ENCODE data around the gene CD3D. TPM values are rescaled to one million over a fixed set of nuclear protein-coding genes. Genes with fewer than 3 reads are reported as not detected.
A peak's percentile ranks its signal among the peaks of the same experiment; 100 is the strongest.

CD3D gene
- total and polyA plus RNA-seq, 3 experiments from 2014 or later, result 426 to 1,253 (median 438) TPM

- H3K4me1 ChIP-seq (ENCODE audit: insufficient read depth, low read length), result peaks cover 80% of the 10 kb centered on the region
- ChIA-PET CTCF (interaction anchor here (0.7 kb wide), 1 partner anchor 29 kb away, joined by 3 read pairs; no protein-coding TSS in a partner anchor), POLR2A (interaction anchor here (0.6 kb wide), 2 partner anchors 93 to 346 kb away, joined by 3 read pairs; no protein-coding TSS in a partner anchor)
- H3K4me3 ChIP-seq (ENCODE audit: low read length), result peak overlapping the region; percentile 17
- peak overlapping the region; percentile 78 to 94 (median 88) for H3K27ac Mint-ChIP-seq
- no peak for DNase-seq
- H3K4me3 Mint-ChIP-seq, result peak overlapping the region in 5 of 7 donors; percentile 6 to 46 (median 24)
- H3K36me3 Mint-ChIP-seq, result peaks cover 16 to 28% (median 22%) of the 10 kb centered on the region in 3 donors
- H3K36me3 ChIP-seq (ENCODE audit: insufficient read depth, low read length), result peaks cover 17% of the 10 kb centered on the region
- H3K27me3 Mint-ChIP-seq, result no peaks in the 10 kb centered on the region
- H3K27ac ChIP-seq (ENCODE audit: low read depth, low read length), result peak overlapping the region; percentile 10
- peaks cover 78 to 96% (median 91%) of the 10 kb centered on the region in 3 donors for H3K4me1 Mint-ChIP-seq
- no peaks in the 10 kb centered on the region for H3K9me3 Mint-ChIP-seq
- no peaks in the 10 kb centered on the region for H3K27me3 ChIP-seq (ENCODE audit: insufficient read depth, low read length, poor library complexity, severe bottlenecking)
- H3K9me3 ChIP-seq (ENCODE audit: low read length), result no peaks in the 10 kb centered on the region
Observed at GRCh38 chr11:118318581-118319336, 23.7 kb downstream of the CD3D start.

GRCh38 chr11:118318124-118318523, 24.4 kb downstream of the CD3D start:
- H3K4me3 Mint-ChIP-seq, result peak overlapping the region in 3 of 7 donors; percentile 20 to 53 (median 41)
- DNase-seq, result no peak
- peaks cover 76 to 95% (median 91%) of the 10 kb centered on the region in 3 donors for H3K4me1 Mint-ChIP-seq
- Histone ChIP-seq H3K4me3 (ENCODE audit: low read length) (no peak overlapping the region), H3K36me3 (ENCODE audit: insufficient read depth, low read length) (peaks cover 23% of the 10 kb centered on the region), H3K27ac (ENCODE audit: low read depth, low read length) (no peak overlapping the region), H3K9me3 (ENCODE audit: low read length) (no peaks in the 10 kb centered on the region), H3K27me3 (ENCODE audit: insufficient read depth, low read length, poor library complexity, severe bottlenecking) (no peaks in the 10 kb centered on the region), H3K4me1 (ENCODE audit: insufficient read depth, low read length) (peaks cover 86% of the 10 kb centered on the region)
- H3K27ac Mint-ChIP-seq, result peak overlapping the region; percentile 83 to 92 (median 90)
- POLR2A ChIA-PET, result interaction anchor here (0.6 to 1.0 kb wide), 3 partner anchors 92 to 345 kb away, joined by 3 read pairs; no protein-coding TSS in a partner anchor
- no peaks in the 10 kb centered on the region for H3K9me3 Mint-ChIP-seq
- H3K36me3 Mint-ChIP-seq, result peaks cover 18 to 34% (median 21%) of the 10 kb centered on the region in 3 donors
- CTCF ChIA-PET, result interaction anchor here (0.7 kb wide), 1 partner anchor 28 kb away, joined by 3 read pairs; no protein-coding TSS in a partner anchor
- no peaks in the 10 kb centered on the region for H3K27me3 Mint-ChIP-seq

GRCh38 chr11:118314988-118315411, 27.5 kb downstream of the CD3D start:
- Histone ChIP-seq H3K27ac (ENCODE audit: low read depth, low read length) (peak overlapping the region; percentile 20), H3K9me3 (ENCODE audit: low read length) (no peaks in the 10 kb centered on the region), H3K36me3 (ENCODE audit: insufficient read depth, low read length) (peaks cover 50% of the 10 kb centered on the region), H3K4me3 (ENCODE audit: low read length) (peak overlapping the region; percentile 2), H3K27me3 (ENCODE audit: insufficient read depth, low read length, poor library complexity, severe bottlenecking) (no peaks in the 10 kb centered on the region), H3K4me1 (ENCODE audit: insufficient read depth, low read length) (peaks cover 96% of the 10 kb centered on the region)
- ChIA-PET CTCF (interaction anchor here (1.1 to 1.2 kb wide), 2 partner anchors 90 to 116 kb away, joined by 3 to 4 read pairs; partner anchors contain the start of gene JAML), POLR2A (interaction anchor here (0.8 to 1.0 kb wide), 2 partner anchors 8 to 88 kb away, joined by 3 to 5 read pairs; no protein-coding TSS in a partner anchor)
- DNase-seq, result no peak
- Mint-ChIP-seq H3K36me3 (peaks cover 27 to 57% (median 29%) of the 10 kb centered on the region in 3 donors), H3K27me3 (no peaks in the 10 kb centered on the region), H3K4me3 (peak overlapping the region; percentile 29 to 84 (median 76)), H3K27ac (peak overlapping the region; percentile 89 to 99 (median 93)), H3K4me1 (peaks cover 85 to 96% (median 93%) of the 10 kb centered on the region in 3 donors), H3K9me3 (no peaks in the 10 kb centered on the region)

- peaks cover 83 to 96% (median 92%) of the 10 kb centered on the region in 3 donors for H3K4me1 Mint-ChIP-seq
- Histone ChIP-seq H3K4me3 (ENCODE audit: low read length) (no peak overlapping the region), H3K27ac (ENCODE audit: low read depth, low read length) (no peak overlapping the region), H3K36me3 (ENCODE audit: insufficient read depth, low read length) (peaks cover 56% of the 10 kb centered on the region), H3K27me3 (ENCODE audit: insufficient read depth, low read length, poor library complexity, severe bottlenecking) (no peaks in the 10 kb centered on the region), H3K4me1 (ENCODE audit: insufficient read depth, low read length) (peaks cover 88% of the 10 kb centered on the region), H3K9me3 (ENCODE audit: low read length) (no peaks in the 10 kb centered on the region)
- CTCF ChIA-PET, result interaction anchor here (1.0 to 1.2 kb wide), 2 partner anchors 10 to 115 kb away, joined by 3 read pairs; no protein-coding TSS in a partner anchor
- H3K27me3 Mint-ChIP-seq, result no peaks in the 10 kb centered on the region
- H3K36me3 Mint-ChIP-seq, result peaks cover 21 to 74% (median 34%) of the 10 kb centered on the region in 3 donors
- H3K27ac Mint-ChIP-seq, result peak overlapping the region in 7 of 8 donors; percentile 77 to 90 (median 89)
- no peak overlapping the region for H3K4me3 Mint-ChIP-seq
- POLR2A ChIA-PET, result no interaction called here
- H3K9me3 Mint-ChIP-seq, result no peaks in the 10 kb centered on the region
- DNase-seq, result no peak
Observed at GRCh38 chr11:118313242-118313641, 29.3 kb downstream of the CD3D start.

GRCh38 chr11:118312328-118312727, 30.2 kb downstream of the CD3D start:
- Histone ChIP-seq H3K9me3 (ENCODE audit: low read length) (no peaks in the 10 kb centered on the region), H3K27ac (ENCODE audit: low read depth, low read length) (no peak overlapping the region), H3K4me1 (ENCODE audit: insufficient read depth, low read length) (peaks cover 88% of the 10 kb centered on the region), H3K36me3 (ENCODE audit: insufficient read depth, low read length) (peaks cover 64% of the 10 kb centered on the region), H3K4me3 (ENCODE audit: low read length) (no peak overlapping the region), H3K27me3 (ENCODE audit: insufficient read depth, low read length, poor library complexity, severe bottlenecking) (no peaks in the 10 kb centered on the region)
- ChIA-PET CTCF (interaction anchor here (1.2 kb wide), 1 partner anchor 113 kb away, joined by 5 read pairs; no protein-coding TSS in a partner anchor), POLR2A (interaction anchor here (1.7 kb wide), 1 partner anchor 26 kb away, joined by 4 read pairs; no protein-coding TSS in a partner anchor)
- Mint-ChIP-seq H3K4me1 (peaks cover 87 to 96% (median 94%) of the 10 kb centered on the region in 3 donors), H3K9me3 (no peaks in the 10 kb centered on the region), H3K27ac (peak overlapping the region; percentile 77 to 95 (median 90)), H3K27me3 (no peaks in the 10 kb centered on the region), H3K4me3 (peak overlapping the region in 6 of 7 donors; percentile 2 to 49 (median 18)), H3K36me3 (peaks cover 21 to 83% (median 38%) of the 10 kb centered on the region in 3 donors)
- no peak for DNase-seq

GRCh38 chr11:118311518-118311917, 31.0 kb downstream of the CD3D start:
- Mint-ChIP-seq H3K36me3 (peaks cover 21 to 91% (median 43%) of the 10 kb centered on the region in 3 donors), H3K4me1 (peaks cover 88 to 96% (median 94%) of the 10 kb centered on the region in 3 donors), H3K4me3 (no peak overlapping the region), H3K9me3 (no peaks in the 10 kb centered on the region), H3K27me3 (no peaks in the 10 kb centered on the region), H3K27ac (peak overlapping the region; percentile 67 to 95 (median 89))
- H3K27ac ChIP-seq (ENCODE audit: low read depth, low read length), result no peak overlapping the region
- DNase-seq, result peak in 1 of 5 donors; percentile 34
- H3K4me1 ChIP-seq (ENCODE audit: insufficient read depth, low read length), result peaks cover 90% of the 10 kb centered on the region
- POLR2A ChIA-PET, result interaction anchor here (0.5 to 1.7 kb wide), 5 partner anchors 11 to 311 kb away, joined by 3 to 4 read pairs (median 3); no protein-coding TSS in a partner anchor
- no peak overlapping the region for H3K4me3 ChIP-seq (ENCODE audit: low read length)
- H3K27me3 ChIP-seq (ENCODE audit: insufficient read depth, low read length, poor library complexity, severe bottlenecking), result no peaks in the 10 kb centered on the region
- H3K36me3 ChIP-seq (ENCODE audit: insufficient read depth, low read length), result peaks cover 64% of the 10 kb centered on the region
- H3K9me3 ChIP-seq (ENCODE audit: low read length), result no peaks in the 10 kb centered on the region
- CTCF ChIA-PET, result interaction anchor here (1.2 kb wide), 1 partner anchor 113 kb away, joined by 5 read pairs; no protein-coding TSS in a partner anchor

- DNase-seq, result no peak
- ChIA-PET POLR2A (interaction anchor here (0.5 to 1.7 kb wide), 4 partner anchors 28 to 311 kb away, joined by 3 to 4 read pairs (median 4); no protein-coding TSS in a partner anchor), CTCF (interaction anchor here (1.2 kb wide), 1 partner anchor 112 kb away, joined by 5 read pairs; no protein-coding TSS in a partner anchor)
- H3K36me3 ChIP-seq (ENCODE audit: insufficient read depth, low read length), result peaks cover 64% of the 10 kb centered on the region
- no peaks in the 10 kb centered on the region for H3K9me3 ChIP-seq (ENCODE audit: low read length)
- H3K4me3 Mint-ChIP-seq, result peak overlapping the region in 2 of 7 donors; percentile 8 to 39
- H3K27ac Mint-ChIP-seq, result peak overlapping the region; percentile 67 to 95 (median 89)
- H3K4me1 Mint-ChIP-seq, result peaks cover 87 to 94% (median 92%) of the 10 kb centered on the region in 3 donors
- H3K27me3 Mint-ChIP-seq, result no peaks in the 10 kb centered on the region
- H3K27ac ChIP-seq (ENCODE audit: low read depth, low read length), result no peak overlapping the region
- no peaks in the 10 kb centered on the region for H3K27me3 ChIP-seq (ENCODE audit: insufficient read depth, low read length, poor library complexity, severe bottlenecking)
- peaks cover 86% of the 10 kb centered on the region for H3K4me1 ChIP-seq (ENCODE audit: insufficient read depth, low read length)
- no peaks in the 10 kb centered on the region for H3K9me3 Mint-ChIP-seq
- H3K4me3 ChIP-seq (ENCODE audit: low read length), result peak overlapping the region; percentile 8
- H3K36me3 Mint-ChIP-seq, result peaks cover 22 to 92% (median 44%) of the 10 kb centered on the region in 3 donors
Observed at GRCh38 chr11:118310781-118311485, 31.6 kb downstream of the CD3D start.
